VCaP (cell line): ENCODE data around the gene XPO6.
A peak's percentile ranks its signal among the peaks of the same experiment; 100 is the strongest.

ENCODE experiments used
- H3K27ac ChIP-seq: fragments of 450-650 bp; 2 replicates; pipeline ENCODE4 v1.5.1; 2017
- CTCF ChIP-seq: fragments of 450-650 bp; conservative IDR thresholded peaks from 2 replicates; pipeline ENCODE4 v1.5.1; 2017; ENCODE audit warnings: mild to moderate bottlenecking, moderate library complexity

Gene XPO6

DNA sequence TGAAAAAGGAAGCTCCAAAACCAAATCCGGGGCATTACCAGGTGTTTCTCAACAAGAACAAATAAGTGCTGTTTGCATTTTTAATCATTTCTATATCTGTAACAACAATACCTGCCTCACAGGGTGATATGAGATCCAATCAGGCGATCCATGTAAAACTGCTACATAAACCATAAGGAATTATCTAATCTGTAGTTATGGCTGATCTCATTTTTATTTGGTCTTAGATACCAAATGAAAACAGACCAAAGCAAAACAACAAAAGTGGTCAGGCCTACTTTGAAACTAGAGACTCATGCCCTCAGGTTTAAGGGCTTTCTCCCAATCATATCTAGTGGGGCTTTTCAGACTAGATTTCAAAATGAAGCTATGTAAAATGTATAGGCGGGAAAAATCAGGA is 28.3 kb downstream of the XPO6 start:
- no peak overlapping the region for H3K27ac ChIP-seq
- no peak for TF ChIP-seq CTCF

DNA sequence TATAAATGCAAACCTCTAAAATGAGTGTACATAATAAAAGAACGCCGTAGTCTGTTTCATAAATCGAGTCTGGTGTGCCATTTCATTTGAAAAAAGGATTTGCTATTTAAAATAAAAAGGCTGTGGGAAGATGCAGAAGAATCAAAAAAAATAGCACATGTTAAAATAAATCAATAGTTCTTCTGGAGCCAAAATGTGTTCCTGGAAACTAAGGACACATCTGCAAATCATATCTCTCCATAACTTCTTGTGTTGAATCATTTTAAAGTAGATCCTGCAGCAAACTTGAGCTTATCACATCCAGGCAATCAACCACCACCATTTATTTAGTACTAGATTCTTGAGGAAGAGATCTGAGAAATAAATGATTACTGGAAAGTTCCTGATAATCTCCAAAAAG is 29.0 kb downstream of the XPO6 start:
- no peak overlapping the region for H3K27ac ChIP-seq
- TF ChIP-seq CTCF: no peak

GRCh38 chr16:28182183-28182582 is 29.6 kb downstream of the XPO6 start:
- no peak overlapping the region for H3K27ac ChIP-seq
- TF ChIP-seq CTCF: no peak

DNA sequence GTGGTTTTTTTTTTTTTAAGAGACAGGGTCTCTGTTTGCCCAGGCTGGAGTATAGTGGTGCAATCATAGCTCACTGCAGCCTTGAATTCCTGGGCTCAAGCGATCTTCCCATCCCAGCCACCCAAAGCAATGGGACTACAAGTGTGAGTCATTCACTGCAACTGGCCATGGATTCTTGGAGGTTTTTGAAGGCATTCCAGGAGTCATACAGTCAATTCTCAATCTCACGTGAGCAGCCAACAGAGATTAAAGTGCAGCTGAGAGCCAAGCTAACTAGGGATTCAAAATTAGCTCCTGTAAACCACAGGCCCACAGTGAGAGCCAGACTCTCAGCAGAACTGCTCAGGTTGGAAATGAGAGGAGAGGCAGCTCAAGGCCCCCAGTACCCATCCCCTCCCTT is 30.2 kb downstream of the XPO6 start:
- TF ChIP-seq CTCF: no peak
- H3K27ac ChIP-seq: no peak overlapping the region

- TF ChIP-seq CTCF: no peak
- no peak overlapping the region for H3K27ac ChIP-seq
Measured at GRCh38 chr16:28180655-28181460, 30.9 kb downstream of the XPO6 start.

DNA sequence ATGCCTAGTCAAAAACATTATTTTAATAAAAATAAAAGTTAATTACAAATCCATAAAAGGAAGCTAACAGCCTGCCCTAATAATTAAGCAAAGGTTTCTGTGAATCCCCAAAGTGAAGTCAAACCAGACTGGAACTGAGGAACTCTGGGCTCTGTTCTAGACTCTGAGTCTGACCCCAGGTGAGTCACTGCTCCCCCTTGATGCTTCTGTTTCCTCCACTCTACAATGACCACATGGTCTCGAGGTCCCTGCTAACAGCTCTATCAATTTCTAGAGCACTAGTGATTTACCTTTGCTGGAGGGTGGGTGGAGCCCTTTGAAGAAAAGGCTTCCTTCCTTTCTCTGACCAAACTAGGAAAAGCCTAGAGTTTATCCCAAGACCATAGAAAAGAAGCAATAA is 32.4 kb downstream of the XPO6 start:
- no peak overlapping the region for H3K27ac ChIP-seq
- TF ChIP-seq CTCF: no peak

GRCh38 chr16:28175715-28176114 is 36.0 kb downstream of the XPO6 start:
- peak overlapping the region; percentile 59 for H3K27ac ChIP-seq
- TF ChIP-seq CTCF: no peak
